Trophoblast cell (in vitro differentiated cells and primary cell): ENCODE data around the gene PHKA2.

ENCODE experiments used
- DNase-seq, 2 donors: peaks; one replicate each; pipeline ENCODE4 v3.0.0-alpha.2; 2016
- H2AFZ ChIP-seq: 2 replicates; pipeline ENCODE4 v1.6.1; 2013; ENCODE audit warnings: low read length, moderate library complexity, mild to moderate bottlenecking; ENCODE audit not compliant: insufficient read depth, poor library complexity
- H2AK5ac ChIP-seq: 2 replicates; pipeline ENCODE4 v1.6.1; 2013; ENCODE audit warnings: mild to moderate bottlenecking, low read length
- H2BK120ac ChIP-seq: 2 replicates; pipeline ENCODE4 v1.6.1; 2013; ENCODE audit warnings: low read length, mild to moderate bottlenecking, moderate library complexity; ENCODE audit not compliant: insufficient read depth, poor library complexity
- H2BK12ac ChIP-seq: 2 replicates; pipeline ENCODE4 v1.6.1; 2013; ENCODE audit warnings: mild to moderate bottlenecking, low read length, moderate library complexity
- H2BK5ac ChIP-seq: 2 replicates; pipeline ENCODE4 v1.6.1; 2013; ENCODE audit warnings: low read length, low read depth, moderate library complexity, mild to moderate bottlenecking; ENCODE audit not compliant: poor library complexity
- H3K14ac ChIP-seq: 2 replicates; pipeline ENCODE4 v1.6.1; 2013; ENCODE audit warnings: mild to moderate bottlenecking, low read length
- H3K18ac ChIP-seq: 2 replicates; pipeline ENCODE4 v1.6.1; 2013; ENCODE audit warnings: mild to moderate bottlenecking, low read length
- H3K23ac ChIP-seq: 2 replicates; pipeline ENCODE4 v1.6.1; 2013; ENCODE audit warnings: low read length
- H3K27ac ChIP-seq: 2 replicates; pipeline ENCODE4 v1.5.1; 2013; ENCODE audit warnings: low read depth, mild to moderate bottlenecking, inconsistent platforms, low read length, moderate library complexity
- H3K27me3 ChIP-seq: 2 replicates; pipeline ENCODE4 v1.6.1; 2013; ENCODE audit warnings: inconsistent platforms, mild to moderate bottlenecking, low read length, moderate library complexity; ENCODE audit not compliant: insufficient read depth
- H3K36me3 ChIP-seq, 2 experiments: 1 replicate in 1 of 2; 2 replicates in 1 of 2; pipeline ENCODE4 v1.6.1; 2013; ENCODE audit warnings: low read length in 2 of 2, mild to moderate bottlenecking in 2 of 2, moderate library complexity in 1 of 2; ENCODE audit not compliant: insufficient read depth in 2 of 2, control insufficient read depth in 1 of 2
- H3K4ac ChIP-seq: 2 replicates; pipeline ENCODE4 v1.6.1; 2013; ENCODE audit warnings: low read depth, mild to moderate bottlenecking, low read length, moderate library complexity
- H3K4me1 ChIP-seq, 2 experiments: 1 replicate in 1 of 2; 2 replicates in 1 of 2; pipeline ENCODE4 v1.6.1; 2013; ENCODE audit warnings: low read length in 2 of 2, mild to moderate bottlenecking in 2 of 2, moderate library complexity in 1 of 2; ENCODE audit not compliant: insufficient read depth in 2 of 2, control insufficient read depth in 1 of 2
- H3K4me2 ChIP-seq: 2 replicates; pipeline ENCODE4 v1.6.1; 2013; ENCODE audit warnings: inconsistent platforms, mild to moderate bottlenecking, low read length, moderate library complexity
- H3K4me3 ChIP-seq: 2 replicates; pipeline ENCODE4 v1.5.1; 2013; ENCODE audit warnings: mild to moderate bottlenecking, low read depth, low read length, inconsistent platforms
- H3K79me1 ChIP-seq: one replicate; pipeline ENCODE4 v1.6.1; 2013; ENCODE audit warnings: low read length
- H3K79me2 ChIP-seq: 2 replicates; pipeline ENCODE4 v1.6.1; 2013; ENCODE audit warnings: low read length, mild to moderate bottlenecking; ENCODE audit not compliant: control insufficient read depth, insufficient read depth, poor library complexity
- H3K9ac ChIP-seq: 2 replicates; pipeline ENCODE4 v1.6.1; 2013; ENCODE audit warnings: mild to moderate bottlenecking, low read length
- H3K9me3 ChIP-seq: 2 replicates; pipeline ENCODE4 v1.6.1; 2013; ENCODE audit warnings: low read depth, mild to moderate bottlenecking, control low read depth, inconsistent platforms, low read length; ENCODE audit not compliant: insufficient read depth
- H4K12ac ChIP-seq: 2 replicates; pipeline ENCODE4 v1.6.1; 2013; ENCODE audit warnings: low read depth, mild to moderate bottlenecking, low read length, moderate library complexity
- H4K8ac ChIP-seq: 2 replicates; pipeline ENCODE4 v1.6.1; 2013; ENCODE audit warnings: low read depth, mild to moderate bottlenecking, low read length, moderate library complexity
- H4K91ac ChIP-seq: one replicate; pipeline ENCODE4 v1.6.1; 2013; ENCODE audit warnings: low read depth, mild to moderate bottlenecking, low read length, moderate library complexity
- WGBS: extraction: QIAGEN DNeasy Blood & Tissue Kit; methylation state at CpG from one replicate; pipeline ENCODE4 v1.1.7; 2013; ENCODE audit warnings: missing lambda C conversion rate; ENCODE audit not compliant: insufficient read length, insufficient coverage; ENCODE audit errors: extremely low coverage; 5-methylcytosine and 5-hydroxymethylcytosine counted together

Gene PHKA2

DNA sequence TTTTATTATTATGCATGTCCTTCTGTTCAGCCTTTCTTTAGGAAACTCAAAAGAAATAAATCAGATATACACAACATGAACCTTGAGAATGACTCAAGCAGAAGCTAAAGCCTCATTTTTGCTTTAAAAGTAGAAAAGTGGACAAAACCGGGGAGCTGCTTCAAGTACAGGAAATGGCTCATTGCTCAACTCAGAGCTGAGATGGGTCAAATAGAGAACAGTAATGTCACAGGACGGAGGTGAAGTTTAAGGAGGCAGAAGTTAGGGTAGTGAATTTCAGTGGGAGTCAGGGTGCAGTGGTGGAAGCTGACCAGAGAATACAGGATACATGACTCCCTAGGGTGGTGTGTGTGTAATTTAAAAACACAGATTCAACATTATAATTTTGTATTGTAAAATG lies 22.2 kb downstream of the PHKA2 start:
- Histone ChIP-seq H2AK5ac (no peak overlapping the region), H2BK5ac (no peak overlapping the region), H3K23ac (no peak overlapping the region), H4K12ac (no peak overlapping the region), H3K36me3 (no peaks in the 10 kb centered on the region), H4K91ac (no peak overlapping the region), H2BK120ac (no peak overlapping the region), H3K9ac (no peak overlapping the region), H3K27me3 (no peaks in the 10 kb centered on the region), H3K14ac (no peak overlapping the region), H3K4me3 (no peak overlapping the region), H2BK12ac (no peak overlapping the region), H3K4ac (no peak overlapping the region), H2AFZ (no peak overlapping the region), H3K4me2 (no peak overlapping the region), H3K79me1 (no peaks in the 10 kb centered on the region), H3K27ac (no peak overlapping the region), H3K18ac (no peak overlapping the region), H3K4me1 (peaks cover 0 to 4% of the 10 kb centered on the region in 2 experiments), H3K9me3 (no peaks in the 10 kb centered on the region), H3K79me2 (no peaks in the 10 kb centered on the region), H4K8ac (no peak overlapping the region)
- WGBS = no CpG with 5 or more reads among the region's 2 CpGs
- no peak for DNase-seq

DNA sequence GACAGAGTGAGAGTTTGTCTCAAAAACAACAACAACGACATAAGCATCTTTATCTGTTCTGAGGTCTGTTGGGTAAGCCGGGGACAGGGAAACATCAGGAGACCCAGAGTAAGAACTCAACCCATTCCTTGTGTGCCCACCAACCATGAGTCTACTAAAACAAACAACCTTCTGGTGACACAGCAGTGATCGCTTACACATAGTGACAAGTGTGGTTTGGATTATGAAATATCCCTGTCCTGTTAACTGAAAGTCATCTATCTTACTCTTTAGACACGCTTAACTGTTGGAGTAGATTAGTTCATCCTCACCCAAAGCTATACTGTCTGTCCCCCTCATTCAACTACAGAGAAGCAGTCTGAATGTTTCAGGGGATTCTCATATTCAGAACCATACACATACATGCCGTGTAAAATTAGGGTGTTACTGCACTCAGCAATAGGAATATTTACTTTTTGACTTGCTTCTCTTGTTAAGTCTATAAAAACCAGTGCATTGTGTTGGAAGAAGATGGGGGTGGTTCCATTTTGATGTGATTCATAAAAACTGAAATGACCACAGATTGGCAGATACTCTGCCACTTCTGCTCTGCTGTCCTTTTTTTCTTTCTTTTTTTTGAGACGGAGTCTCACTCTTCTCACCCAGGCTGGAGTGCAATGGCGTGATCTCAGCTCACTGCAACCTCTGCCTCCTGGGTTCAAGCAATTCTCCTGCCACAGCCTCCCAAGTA lies 27.4 kb downstream of the PHKA2 start:
- H3K79me2 ChIP-seq = no peaks in the 10 kb centered on the region
- H3K14ac ChIP-seq = no peak overlapping the region
- H4K12ac ChIP-seq = no peak overlapping the region
- no peak overlapping the region for H4K8ac ChIP-seq
- H3K36me3 ChIP-seq = peaks cover 0 to 4% of the 10 kb centered on the region in 2 experiments
- H2BK12ac ChIP-seq = no peak overlapping the region
- H2BK5ac ChIP-seq = no peak overlapping the region
- H2AK5ac ChIP-seq = no peak overlapping the region
- no peaks in the 10 kb centered on the region for H3K4me1 ChIP-seq
- no peak overlapping the region for H3K27ac ChIP-seq
- H3K18ac ChIP-seq = no peak overlapping the region
- no peak overlapping the region for H3K23ac ChIP-seq
- H4K91ac ChIP-seq = no peak overlapping the region
- WGBS = no CpG with 5 or more reads among the region's 7 CpGs
- H3K27me3 ChIP-seq = no peaks in the 10 kb centered on the region
- H2BK120ac ChIP-seq = no peak overlapping the region
- H3K4me2 ChIP-seq = no peak overlapping the region
- H3K79me1 ChIP-seq = no peaks in the 10 kb centered on the region
- no peaks in the 10 kb centered on the region for H3K9me3 ChIP-seq
- H3K9ac ChIP-seq = no peak overlapping the region
- H3K4ac ChIP-seq = no peak overlapping the region
- H3K4me3 ChIP-seq = no peak overlapping the region
- DNase-seq = no peak
- H2AFZ ChIP-seq = no peak overlapping the region

DNA sequence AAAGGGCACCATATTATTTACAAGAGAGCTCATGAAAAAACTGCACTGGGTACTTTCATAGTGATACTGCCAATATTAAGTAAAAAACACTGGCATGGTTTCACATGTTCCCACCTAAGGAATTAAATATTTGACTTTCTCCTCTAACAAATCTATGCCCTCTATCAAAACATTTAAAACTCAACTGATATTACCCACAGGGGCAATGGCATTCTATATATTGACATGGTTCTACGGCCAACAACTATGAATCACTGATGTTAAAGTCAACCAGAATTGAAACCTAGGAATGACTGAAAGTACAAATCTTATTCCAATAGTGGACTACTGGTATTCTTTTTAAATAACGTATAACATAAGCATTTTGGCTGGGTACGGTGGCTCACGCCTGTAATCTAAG lies 28.2 kb downstream of the PHKA2 start:
- H2AK5ac ChIP-seq = no peak overlapping the region
- H3K14ac ChIP-seq = no peak overlapping the region
- no peak overlapping the region for H4K12ac ChIP-seq
- H3K4ac ChIP-seq = no peak overlapping the region
- no peak for DNase-seq
- no peak overlapping the region for H3K4me3 ChIP-seq
- H4K8ac ChIP-seq = no peak overlapping the region
- H3K9ac ChIP-seq = no peak overlapping the region
- no peaks in the 10 kb centered on the region for H3K79me1 ChIP-seq
- no peak overlapping the region for H3K23ac ChIP-seq
- no peak overlapping the region for H3K27ac ChIP-seq
- H2BK120ac ChIP-seq = no peak overlapping the region
- H3K36me3 ChIP-seq = peaks cover 3 to 4% of the 10 kb centered on the region in 2 experiments
- no peaks in the 10 kb centered on the region for H3K9me3 ChIP-seq
- no CpG with 5 or more reads among the region's 4 CpGs for WGBS
- H2AFZ ChIP-seq = no peak overlapping the region
- H2BK12ac ChIP-seq = no peak overlapping the region
- H2BK5ac ChIP-seq = no peak overlapping the region
- H3K18ac ChIP-seq = no peak overlapping the region
- no peaks in the 10 kb centered on the region for H3K27me3 ChIP-seq
- no peaks in the 10 kb centered on the region for H3K4me1 ChIP-seq
- no peaks in the 10 kb centered on the region for H3K79me2 ChIP-seq
- H4K91ac ChIP-seq = no peak overlapping the region
- no peak overlapping the region for H3K4me2 ChIP-seq

DNA sequence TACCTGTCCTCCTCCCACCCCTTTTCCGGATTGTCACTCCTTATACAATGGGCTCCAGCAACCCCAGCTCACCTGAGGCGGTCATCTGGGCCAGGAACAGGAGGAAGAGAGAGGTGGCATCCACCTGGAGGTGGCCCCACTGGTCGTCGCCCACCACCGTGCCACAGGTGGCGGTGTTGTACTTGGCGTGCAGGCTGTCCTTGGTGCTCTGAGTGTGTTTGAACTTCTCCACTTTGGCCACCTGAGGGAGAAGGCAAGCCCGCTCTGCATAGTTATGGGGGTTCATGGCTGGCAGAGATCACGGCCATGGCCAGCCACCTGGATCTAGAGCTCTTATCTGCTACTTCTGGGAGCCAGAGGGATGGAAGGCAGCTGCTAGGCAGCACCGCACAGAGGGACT lies 32.9 kb downstream of the PHKA2 start:
- Histone ChIP-seq H2BK120ac (no peak overlapping the region), H3K4ac (no peak overlapping the region), H4K12ac (no peak overlapping the region), H3K4me3 (no peak overlapping the region), H3K18ac (no peak overlapping the region), H3K9ac (no peak overlapping the region), H3K27ac (no peak overlapping the region), H4K91ac (no peak overlapping the region), H3K79me1 (peaks cover 2% of the 10 kb centered on the region), H3K14ac (no peak overlapping the region), H3K4me1 (peaks cover 9 to 10% of the 10 kb centered on the region in 2 experiments), H3K4me2 (no peak overlapping the region), H2AFZ (no peak overlapping the region), H2BK5ac (no peak overlapping the region), H3K9me3 (no peaks in the 10 kb centered on the region), H4K8ac (no peak overlapping the region), H2AK5ac (no peak overlapping the region), H3K79me2 (no peaks in the 10 kb centered on the region), H3K27me3 (no peaks in the 10 kb centered on the region), H3K36me3 (peaks cover 3 to 4% of the 10 kb centered on the region in 2 experiments), H3K23ac (no peak overlapping the region), H2BK12ac (no peak overlapping the region)
- DNase-seq = no peak
- no CpG with 5 or more reads among the region's 10 CpGs for WGBS
